Measurements from ENCODE around the gene CUTA.

Gene CUTA

DNA sequence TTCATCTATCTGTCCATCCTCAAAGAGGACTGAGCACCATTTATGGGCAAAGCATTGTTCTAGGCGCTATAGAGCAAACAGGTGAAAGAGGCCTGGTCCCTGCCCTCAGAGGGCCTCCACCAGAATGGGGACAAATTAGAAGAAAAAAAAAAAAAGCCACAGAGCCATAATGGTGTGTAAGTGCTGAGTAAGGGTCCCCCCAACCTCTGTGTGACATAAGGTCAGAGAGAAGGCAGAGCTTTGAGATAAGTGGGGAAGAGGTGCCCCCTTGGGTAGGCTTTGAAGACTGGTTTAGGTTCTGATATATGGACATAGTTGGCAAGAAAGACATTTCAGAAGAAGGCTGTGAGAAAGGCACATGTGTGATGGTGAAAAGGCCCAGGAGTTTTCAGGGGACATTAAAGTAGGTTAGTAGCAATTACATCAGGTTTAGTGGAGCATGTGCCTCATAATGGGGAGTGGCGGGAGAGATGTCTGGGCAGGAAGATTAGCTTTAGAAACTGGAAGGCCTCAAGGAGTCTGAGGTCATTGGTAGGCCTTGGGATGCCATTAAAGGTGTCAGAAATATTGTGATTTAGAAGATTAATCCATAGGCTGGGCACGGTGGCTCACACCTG is 21.2 kb upstream of the CUTA start:
- no peak for DNase-seq

- DNase-seq, result no peak
These were observed 19.8 kb upstream of the CUTA start for GRCh38 chr6:33437666-33438065.

GRCh38 chr6:33434961-33435360 is 17.1 kb upstream of the CUTA start:
- no peak for DNase-seq

DNA sequence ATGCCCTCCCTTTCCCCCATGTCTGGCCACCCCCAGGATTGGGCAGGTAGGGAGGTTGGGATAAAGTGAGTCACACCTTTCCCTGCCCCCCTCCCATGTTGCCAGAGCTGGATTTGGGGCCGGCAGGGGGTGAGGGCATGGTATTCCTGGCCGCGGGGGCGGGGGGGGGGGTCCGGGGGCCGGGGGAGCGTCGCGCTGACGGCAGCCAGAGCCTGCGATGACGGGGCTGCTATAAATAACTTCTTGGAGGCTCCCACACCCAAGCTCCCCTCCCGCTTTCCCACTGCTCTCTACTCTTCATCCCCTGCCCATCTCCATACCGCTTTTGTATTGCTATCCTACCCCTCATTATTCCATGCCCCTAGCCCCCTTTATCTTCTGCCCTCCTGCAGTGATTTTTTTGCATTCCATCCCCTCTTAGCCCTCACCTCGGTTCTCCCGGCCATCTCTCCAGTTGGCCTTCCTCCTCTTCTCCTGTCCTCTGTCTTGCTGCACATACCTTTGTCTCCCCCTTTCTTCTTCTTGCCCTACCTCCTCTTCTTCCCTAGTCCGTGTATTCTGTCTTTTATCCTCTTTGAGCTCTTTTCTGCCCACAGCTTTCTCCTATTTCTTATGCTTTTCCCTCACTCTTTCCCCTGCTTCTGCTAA is 15.8 kb upstream of the CUTA start:
- DNase-seq, result no peak

- no peak for DNase-seq
These were observed 15.2 kb upstream of the CUTA start for GRCh38 chr6:33433001-33433543.

GRCh38 chr6:33432546-33432945 is 14.6 kb upstream of the CUTA start:
- DNase-seq, result no peak

DNA sequence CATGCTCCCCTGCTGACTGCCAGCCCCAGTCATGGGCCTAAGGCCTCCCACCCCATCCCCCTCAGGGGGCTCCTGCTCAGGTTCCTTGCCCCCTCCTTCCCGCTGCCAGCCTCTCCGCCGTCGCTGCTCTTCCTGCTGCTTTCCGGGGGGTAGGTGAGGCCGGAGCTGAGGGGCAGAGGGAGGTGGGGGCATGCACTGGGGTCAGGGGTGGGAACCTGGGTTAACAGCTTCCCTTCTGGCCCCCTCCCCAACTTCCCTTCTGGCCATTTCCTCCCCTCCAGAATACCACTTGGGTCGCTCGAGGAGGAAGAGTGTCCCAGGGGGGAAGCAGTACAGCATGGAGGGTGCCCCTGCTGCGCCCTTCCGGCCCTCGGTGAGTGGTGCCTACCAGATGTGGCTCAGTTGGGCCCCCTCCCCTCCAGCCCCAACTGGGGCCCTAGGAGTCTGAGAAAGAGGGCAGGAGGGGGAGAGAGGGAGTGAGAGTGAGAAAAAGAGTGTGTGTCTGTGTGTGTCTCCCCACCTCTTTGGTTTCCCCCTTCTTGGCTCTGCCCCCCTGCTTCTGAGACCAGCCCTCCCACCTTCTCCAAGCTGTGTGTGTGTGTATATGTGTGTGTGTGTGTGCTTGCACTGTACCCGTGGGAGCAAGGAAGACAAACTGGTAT is 14.1 kb upstream of the CUTA start:
- DNase-seq, result no peak

DNA sequence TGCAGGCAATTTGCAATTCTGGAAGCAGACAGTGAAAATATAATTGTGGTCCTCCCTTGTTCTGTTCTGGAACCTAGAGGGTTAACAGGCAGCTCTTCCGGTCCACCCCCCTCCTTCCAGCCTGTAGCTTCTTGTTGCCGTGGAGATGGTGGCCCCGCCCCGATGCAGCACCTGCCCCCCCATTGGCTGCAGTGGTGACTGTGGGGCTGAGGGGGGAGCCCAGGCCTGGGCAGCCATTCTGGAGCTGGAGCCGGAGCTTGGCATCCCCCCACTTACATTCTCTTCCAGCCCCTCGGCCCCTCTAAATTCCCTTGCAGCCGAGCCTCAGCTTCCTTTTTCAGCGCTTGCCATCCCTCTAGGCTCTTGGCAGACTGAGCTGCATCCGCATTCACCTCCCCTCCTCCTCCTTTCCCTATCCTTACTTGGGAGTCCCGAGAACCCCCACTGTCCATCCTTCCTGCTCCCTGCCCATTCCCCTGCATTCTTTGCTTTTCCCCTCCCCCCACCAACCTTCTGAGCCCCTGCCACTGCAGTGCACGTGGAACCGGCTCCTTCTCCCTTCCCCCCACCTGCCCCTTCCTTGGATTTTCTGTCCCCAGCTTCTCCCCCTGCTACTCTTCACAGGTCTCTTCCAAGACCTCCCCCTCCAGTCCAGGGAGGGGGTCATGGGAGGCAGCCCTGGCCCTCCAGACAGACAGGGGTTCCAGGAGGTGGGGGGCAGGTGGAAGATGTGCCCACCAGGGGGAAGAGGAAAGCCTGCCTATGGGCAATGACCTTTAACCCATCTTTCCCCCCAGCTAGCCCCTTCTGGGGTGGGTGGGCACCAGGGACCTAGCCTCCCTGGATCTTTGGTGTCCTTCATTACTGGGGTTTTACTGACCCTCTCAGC is 13.3 kb upstream of the CUTA start:
- no peak for DNase-seq

- no peak for DNase-seq
These were observed 12.4 kb upstream of the CUTA start for GRCh38 chr6:33430334-33430733.

DNA sequence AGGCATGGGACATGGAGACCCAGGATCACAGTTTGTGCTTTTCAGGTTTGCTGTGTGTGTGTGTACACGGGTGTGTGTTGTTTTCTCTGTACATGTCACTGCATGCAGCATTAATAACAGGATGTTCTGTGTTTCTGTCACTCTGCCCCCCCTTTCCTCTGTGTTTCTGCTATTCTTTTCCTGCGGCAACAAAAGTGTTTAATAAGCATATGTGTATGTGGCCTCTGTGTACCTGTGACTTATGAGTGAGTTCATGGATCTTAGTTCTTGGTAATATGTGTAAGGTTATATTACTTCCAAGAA is 11.8 kb upstream of the CUTA start:
- no peak for DNase-seq

- DNase-seq, result no peak
These were observed 11.3 kb upstream of the CUTA start for GRCh38 chr6:33428966-33429749.

GRCh38 chr6:33428224-33428965 is 10.5 kb upstream of the CUTA start:
- no peak for DNase-seq

- DNase-seq, result no peak
These were observed 9.8 kb upstream of the CUTA start for GRCh38 chr6:33427585-33428223.

DNA sequence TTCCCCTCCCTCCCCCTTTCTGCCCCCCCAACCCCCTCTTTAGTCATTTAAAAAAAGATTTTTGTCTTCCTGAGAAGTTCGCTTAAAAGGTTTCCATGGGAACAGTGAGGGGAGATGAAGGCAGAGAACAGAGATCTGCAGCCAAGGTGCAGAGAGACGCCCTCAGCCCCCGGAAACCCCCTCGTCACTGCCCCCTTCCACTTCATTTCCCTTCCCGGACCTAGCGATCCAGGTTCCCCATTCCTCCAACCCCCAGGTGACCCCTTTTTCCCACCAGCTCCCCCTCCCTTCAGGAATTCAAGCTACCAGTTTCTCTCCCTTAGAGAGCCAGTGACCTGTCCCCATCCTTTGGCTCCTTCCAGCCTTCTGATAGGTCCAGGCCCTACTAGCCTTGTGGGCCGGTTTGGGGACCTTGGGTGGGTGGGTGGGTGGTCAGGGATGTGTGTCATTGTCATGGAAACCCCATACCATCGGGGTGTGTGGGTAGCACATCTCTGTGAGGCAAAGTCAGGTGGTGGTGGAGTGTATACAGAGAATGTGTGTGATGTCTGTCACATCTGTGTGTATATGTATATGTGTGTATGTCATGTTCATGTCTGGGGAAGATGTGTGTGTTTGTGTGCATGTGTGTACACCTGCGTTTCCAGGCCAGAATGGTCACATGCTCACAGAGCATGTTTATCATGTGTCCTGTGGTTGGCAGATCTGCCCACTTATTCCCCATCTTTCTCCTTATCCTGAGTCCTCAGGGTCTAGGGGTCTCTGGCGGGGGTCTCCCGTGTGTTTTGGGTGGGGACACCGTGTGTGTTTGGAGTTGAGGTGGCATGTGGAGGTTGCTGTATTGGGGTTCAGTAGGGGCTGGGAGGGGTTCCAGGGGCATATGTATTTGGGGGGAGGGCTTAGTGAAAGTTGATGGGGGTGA is 8.9 kb upstream of the CUTA start:
- no peak for DNase-seq

DNA sequence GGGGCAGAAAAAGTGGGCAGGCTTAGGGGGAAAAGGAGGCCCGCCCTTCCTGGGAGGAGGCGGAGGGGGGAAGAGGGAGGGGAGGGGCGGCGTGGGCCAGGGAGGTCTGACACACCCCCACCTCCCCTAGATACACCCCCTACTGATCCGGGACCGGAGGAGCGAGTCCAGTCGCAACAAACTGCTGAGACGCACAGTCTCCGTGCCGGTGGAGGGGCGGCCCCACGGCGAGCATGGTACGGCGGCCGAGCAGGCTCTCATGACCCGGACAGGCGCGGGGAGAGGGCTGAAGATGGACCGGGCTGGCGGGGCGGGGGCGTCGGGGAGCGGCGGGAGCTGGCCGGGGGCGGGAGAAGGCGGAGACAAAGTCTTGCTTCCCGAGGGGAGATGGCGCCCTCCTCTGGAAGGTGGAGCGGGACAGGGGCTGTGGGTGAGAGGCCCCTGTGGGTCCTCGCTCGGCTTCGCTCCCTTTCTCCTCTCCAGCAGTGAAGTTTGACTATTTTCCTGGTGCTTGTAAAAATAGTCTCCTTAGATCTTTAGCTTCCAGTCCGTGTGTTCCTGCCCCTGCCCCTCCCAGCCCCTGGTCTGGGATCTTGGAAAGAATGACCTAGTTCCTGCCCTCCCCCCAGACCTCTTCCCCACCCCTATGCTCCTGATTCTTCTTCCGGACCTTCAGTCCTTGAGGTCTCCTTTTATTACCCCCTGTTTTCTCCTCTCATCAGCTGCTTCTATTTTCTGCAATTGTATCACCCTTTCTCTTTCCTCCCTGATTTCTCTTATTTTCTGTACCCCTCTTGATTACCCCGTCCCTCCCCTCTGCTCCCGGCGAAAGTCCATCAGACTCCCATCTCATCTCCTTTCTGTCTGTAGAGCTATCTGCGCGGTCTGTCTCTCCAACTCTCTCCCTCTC is 8.0 kb upstream of the CUTA start:
- peak; percentile 66 for DNase-seq

- DNase-seq, result no peak
These were observed 7.2 kb upstream of the CUTA start for GRCh38 chr6:33424855-33425667.

DNA sequence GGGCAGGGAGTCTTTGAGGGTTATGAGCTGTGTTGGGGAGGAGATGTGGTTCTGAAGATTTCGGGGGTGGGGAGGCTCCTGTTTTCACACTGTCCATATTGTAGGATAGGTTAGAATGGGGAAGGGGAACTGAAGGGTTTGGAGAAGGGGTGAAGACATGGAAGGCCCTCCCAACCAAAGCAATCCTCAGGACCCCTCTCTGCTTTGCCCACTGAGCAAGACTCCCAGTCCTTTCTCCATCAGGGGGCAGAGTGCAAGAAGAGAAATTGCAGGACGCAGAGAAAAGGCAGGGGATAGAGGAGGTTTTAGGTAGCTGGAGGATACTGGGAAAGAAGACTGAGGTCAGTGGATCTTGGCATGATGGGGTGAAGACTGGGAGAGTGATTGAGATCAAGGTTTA is 5.9 kb upstream of the CUTA start:
- no peak for DNase-seq

GRCh38 chr6:33421344-33421643 is 3.4 kb upstream of the CUTA start:
- DNase-seq, result no peak

Data from NCI-H1048 (cell line).